ENCODE results near the gene PPP1R12A.

DNA sequence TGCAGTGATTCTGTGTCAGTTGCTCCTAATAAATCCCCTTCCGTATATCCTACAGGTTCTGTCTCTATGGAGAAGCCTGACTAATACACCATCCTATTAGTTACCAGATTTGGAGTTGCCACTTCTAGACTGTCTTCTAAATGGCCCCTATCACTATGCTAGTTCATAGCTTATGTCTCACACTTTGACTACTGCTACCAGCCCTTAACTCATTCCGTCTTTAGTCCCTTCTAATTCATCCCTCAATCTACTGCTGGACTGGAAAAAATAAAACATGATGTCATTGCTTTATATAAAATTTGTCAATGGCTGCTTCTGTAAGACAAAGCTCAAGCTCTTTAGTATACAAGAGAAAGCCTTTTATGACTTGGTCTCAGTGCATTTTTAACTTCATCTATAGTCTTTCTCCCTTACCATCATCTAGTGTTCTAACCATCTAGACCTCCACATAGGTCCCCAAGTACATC lies 99.5 kb downstream of the PPP1R12A start:
- TF ChIP-seq EP300 (IDR thresholded peaks at IDR 0.05) = no peak
- TF ChIP-seq CTCF (IDR thresholded peaks at IDR 0.05) = no peak
- no peak for TF ChIP-seq POLR2A (IDR thresholded peaks at IDR 0.05)
